ENCODE data around the gene C19orf38. TPM values are rescaled to one million over a fixed set of nuclear protein-coding genes. Genes with fewer than 3 reads are reported as not detected.
"Not testable (repeated sequence)": the region's sequence is repeated elsewhere in the genome, so short reads cannot be mapped to it uniquely, and the experiment has no call there.

The C19orf38 gene
- total RNA-seq, 1 donor, result 31.0 TPM

GRCh38 chr19:10871711-10872545, 23.7 kb downstream of the C19orf38 start:
- peak in 1 of 3 donors; percentile 32 for DNase-seq (ENCODE audit: low read depth in 2 of 3, low spot score in 2 of 3)

DNA sequence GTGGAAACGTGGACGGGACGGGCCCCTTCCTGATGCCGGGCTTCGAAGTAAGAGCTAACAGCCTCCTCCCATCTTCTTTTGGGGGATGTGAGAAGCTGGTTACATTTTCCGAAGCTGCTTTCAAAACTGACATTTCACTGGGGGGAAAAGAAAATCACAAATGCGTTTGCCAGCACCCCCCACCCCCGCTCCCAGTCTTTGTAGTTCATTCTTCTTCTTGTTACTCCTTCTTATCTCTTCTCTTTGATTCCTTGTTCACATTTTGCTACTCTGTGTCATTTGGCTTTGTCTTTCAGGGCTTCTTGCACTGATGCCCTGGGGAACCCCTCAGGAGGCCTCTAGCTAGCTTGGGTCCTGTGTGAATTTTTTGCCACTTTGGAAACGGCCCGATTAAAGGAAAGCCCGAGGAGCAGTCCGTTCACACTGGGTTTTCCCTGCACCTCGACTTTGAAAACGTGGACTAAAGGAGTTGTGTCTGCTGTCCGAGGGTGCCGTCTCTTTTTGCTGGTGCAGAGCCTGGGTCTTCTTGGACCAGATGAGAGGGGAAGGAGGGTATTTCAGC, 24.4 kb downstream of the C19orf38 start:
- DNase-seq (ENCODE audit: low read depth in 2 of 3, low spot score in 2 of 3), result no peak

GRCh38 chr19:10874024-10874423, 25.8 kb downstream of the C19orf38 start:
- DNase-seq (ENCODE audit: low read depth in 2 of 3, low spot score in 2 of 3), result no peak

DNA sequence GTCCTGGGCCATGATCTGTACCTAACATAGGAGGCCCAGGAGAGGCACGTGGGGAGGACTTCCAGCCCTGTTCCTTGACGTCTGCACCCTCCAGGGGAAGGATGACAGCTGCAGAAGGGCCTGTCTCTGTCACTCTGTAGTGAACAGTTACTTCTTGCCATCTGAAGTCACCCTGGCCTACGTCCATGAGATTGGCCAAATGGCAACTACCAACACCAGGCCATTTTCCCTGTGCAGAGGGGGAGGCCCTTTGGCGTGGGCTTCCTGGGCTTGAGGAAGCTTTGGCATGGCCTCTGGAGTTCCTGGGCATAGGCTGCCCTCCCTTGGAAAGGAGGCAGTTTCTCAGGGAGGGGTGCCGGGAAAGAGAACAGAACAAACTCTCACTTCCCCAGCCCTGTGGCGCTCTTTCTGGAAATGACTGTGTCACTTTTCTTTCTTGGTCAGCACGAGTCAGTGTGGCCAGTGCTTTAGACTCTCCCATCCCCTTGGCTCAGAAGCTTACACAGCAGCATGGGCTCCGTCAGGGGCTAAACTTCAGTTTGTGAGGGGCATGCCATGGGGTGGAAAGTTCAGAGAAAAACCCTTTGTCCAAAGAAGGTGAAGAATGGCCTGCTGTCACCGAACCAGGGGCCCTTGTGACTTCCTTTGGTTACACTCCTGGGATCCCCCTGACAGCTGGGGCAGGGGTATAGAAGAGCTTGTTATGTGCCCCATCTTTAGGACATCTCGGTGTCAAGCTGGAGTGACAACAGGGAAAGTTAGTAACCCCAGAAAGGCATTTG, 28.4 kb downstream of the C19orf38 start:
- no peak for DNase-seq (ENCODE audit: low read depth in 2 of 3, low spot score in 2 of 3)

GRCh38 chr19:10877608-10878007, 29.4 kb downstream of the C19orf38 start:
- DNase-seq (ENCODE audit: low read depth in 2 of 3, low spot score in 2 of 3), result not testable (repeated sequence)

- DNase-seq (ENCODE audit: low read depth in 2 of 3, low spot score in 2 of 3), result no peak
Observed at GRCh38 chr19:10878253-10878652, 30.0 kb downstream of the C19orf38 start.

DNA sequence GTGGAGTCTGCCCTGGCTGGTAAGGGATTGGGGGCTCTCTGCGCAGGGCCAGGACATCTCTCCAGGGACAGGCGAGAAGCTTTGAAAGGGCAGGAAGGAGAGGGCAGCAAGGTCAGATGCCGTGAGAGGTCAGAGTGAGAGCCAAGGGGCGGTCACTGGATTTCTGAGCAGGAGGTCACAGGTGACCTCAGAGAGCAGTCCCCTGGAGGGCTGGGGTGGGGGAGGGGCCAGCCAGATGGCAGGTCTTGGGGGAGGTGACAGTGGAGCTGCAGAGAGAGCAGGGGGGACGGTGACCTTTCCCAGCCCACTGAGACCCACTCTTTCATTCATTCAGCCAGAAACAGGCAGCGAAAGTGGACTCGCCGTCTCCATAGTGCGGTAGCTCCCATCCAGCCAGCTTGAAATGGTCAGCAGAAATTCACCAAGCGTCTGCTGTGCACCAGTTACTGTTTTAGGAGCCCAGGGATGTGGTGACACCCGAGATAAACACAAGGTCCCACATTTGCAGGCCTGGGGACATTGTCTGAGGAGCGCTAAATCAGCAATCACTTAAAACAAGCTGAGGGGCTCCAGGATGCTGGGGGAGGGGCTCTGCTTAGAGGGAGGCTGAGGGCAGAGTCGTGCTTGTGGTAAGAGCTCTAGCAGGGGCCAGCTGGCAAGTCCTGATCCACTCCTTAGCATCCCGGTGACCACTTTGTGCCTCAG, 33.3 kb downstream of the C19orf38 start:
- no peak for DNase-seq (ENCODE audit: low read depth in 2 of 3, low spot score in 2 of 3)

DNA sequence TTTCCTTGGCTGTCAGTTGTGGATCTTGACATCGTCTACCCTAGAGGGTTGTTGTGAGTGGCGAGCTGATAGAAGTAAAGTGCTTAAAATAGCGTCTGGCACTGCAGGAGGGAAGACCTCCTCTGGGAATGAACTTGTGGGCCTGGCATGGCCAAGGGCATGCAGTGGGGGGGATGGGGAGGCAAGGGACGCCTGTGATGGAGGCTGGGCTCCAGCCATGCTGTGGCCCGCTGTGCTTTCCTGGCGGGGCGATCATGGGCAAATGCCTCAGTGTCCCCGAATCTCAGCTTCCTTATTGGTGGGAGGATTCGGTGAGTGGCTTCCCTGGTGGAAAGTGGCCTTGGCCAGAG, 33.9 kb downstream of the C19orf38 start:
- no peak for DNase-seq (ENCODE audit: low read depth in 2 of 3, low spot score in 2 of 3)

DNA sequence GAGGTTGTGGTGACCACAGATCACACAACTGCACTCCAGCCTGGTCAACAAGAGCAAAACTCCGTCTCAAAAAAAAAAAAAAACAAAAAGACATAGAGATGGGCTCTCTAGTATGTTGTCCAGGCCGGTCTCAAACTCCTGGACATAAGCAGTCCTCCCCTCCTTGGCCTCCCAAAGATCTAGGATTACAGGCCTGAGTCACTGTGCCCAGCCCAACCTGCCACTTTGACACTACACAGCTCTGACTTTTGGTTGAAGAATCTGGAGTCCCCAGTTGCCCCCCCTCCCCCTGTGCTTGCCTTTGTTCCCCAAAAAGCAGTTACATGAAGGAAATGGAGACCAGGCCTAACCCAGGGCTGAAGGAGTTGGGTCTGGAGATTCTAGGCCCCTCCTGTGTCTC, 36.1 kb downstream of the C19orf38 start:
- DNase-seq (ENCODE audit: low read depth in 2 of 3, low spot score in 2 of 3), result peak in 2 of 3 donors; percentile 23 to 49

GRCh38 chr19:10885201-10886169, 37.3 kb downstream of the C19orf38 start:
- no peak for DNase-seq (ENCODE audit: low read depth in 2 of 3, low spot score in 2 of 3)

DNA sequence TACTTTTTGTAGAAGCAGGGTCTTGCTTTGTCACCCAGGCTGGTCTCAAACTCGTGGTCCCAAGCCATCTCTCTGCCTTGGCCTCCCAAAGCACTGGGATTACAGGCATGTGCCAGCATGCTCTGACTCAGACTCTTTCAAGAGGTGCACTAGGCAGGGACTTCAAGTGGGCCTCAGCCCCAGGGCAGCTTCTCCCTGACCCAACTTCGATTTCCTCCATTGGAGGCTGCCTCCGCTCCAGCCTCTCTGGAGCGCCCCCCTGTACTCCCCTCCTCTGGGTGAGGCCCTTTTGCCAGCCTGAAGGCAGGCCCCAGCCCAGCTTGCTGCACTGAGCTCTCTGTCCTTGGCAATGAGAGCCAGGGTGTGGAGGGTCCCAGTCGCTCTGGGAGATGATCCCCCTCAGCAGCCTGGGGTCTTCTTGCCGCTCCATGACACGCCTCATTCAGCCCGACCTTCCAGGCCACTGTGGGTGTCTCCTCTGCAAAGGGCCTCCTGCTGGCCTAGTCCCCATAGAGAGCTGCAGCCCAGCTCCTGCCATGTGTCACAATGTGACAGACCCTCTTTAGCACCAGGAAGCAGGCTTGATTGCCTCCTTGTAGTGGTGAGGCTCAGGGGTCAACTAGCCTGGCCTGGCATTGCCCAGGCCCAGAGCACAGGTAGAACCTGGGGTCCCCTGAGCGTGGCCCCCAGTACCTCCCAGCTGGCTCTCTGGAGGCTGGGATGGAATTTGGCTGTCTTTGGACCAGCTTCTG, 39.6 kb downstream of the C19orf38 start:
- no peak for DNase-seq (ENCODE audit: low read depth in 2 of 3, low spot score in 2 of 3)

GRCh38 chr19:10888421-10888866, 40.2 kb downstream of the C19orf38 start:
- no peak for DNase-seq (ENCODE audit: low read depth in 2 of 3, low spot score in 2 of 3)

DNA sequence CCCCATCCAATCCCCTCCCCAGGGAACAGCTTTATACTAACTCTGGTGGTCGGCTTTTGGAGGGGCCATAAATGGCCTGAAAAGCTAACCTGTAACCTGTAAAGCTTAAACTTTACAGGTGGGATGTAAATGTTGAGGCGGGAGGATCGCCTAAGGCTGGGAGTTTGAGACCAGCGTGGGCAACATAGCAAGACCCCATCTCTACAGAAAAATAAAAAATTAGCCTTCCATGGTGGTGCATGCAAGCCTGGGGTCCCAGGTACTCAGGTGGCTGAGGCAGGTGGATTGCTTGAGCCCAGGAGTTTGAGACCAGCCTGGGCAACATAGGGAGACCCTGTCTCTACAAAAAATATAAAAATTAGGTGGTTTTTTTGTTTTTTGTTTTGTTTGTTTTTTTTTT, 41.7 kb downstream of the C19orf38 start:
- no peak for DNase-seq (ENCODE audit: low read depth in 2 of 3, low spot score in 2 of 3)

- no peak for DNase-seq (ENCODE audit: low read depth in 2 of 3, low spot score in 2 of 3)
Observed at GRCh38 chr19:10891405-10892086, 43.3 kb downstream of the C19orf38 start.

GRCh38 chr19:10892256-10892655, 44.0 kb downstream of the C19orf38 start:
- DNase-seq (ENCODE audit: low read depth in 2 of 3, low spot score in 2 of 3), result no peak

- DNase-seq (ENCODE audit: low read depth in 2 of 3, low spot score in 2 of 3), result no peak
Observed at GRCh38 chr19:10894911-10895213, 46.6 kb downstream of the C19orf38 start.

DNA sequence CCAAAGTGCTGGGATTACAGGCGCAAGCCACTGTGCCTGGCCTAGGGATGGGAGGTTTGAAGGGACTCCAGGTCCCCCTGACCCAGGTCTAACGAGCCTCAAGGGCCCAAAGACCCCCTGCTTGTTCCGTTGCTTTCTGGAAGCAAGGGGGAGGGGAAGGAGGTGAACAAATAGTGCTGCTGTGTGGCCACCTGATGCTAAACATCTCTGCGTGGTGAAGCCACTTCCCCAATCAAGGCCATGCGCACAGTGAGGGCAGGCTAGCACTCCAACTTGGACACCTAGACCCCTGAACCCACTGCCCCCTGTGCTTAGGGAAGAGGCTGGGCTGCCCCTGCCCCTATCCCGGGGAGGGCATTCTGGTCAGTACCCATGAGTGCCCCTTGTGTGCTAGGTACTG, 47.1 kb downstream of the C19orf38 start:
- no peak for DNase-seq (ENCODE audit: low read depth in 2 of 3, low spot score in 2 of 3)

GRCh38 chr19:10895920-10896319, 47.7 kb downstream of the C19orf38 start:
- no peak for DNase-seq (ENCODE audit: low read depth in 2 of 3, low spot score in 2 of 3)
